D721Med (cell line): ENCODE measurements around the gene EPHA1.
"Not testable (repeated sequence)": the region's sequence is repeated elsewhere in the genome, so short reads cannot be mapped to it uniquely, and the experiment has no call there.

Experiments
- DNase-seq: peaks from one replicate; pipeline ENCODE4 v3.0.0; 2011; ENCODE audit warnings: low spot score; ENCODE audit not compliant: insufficient read length
- FAIRE-seq: peaks from 2 replicates; lab custom pipeline; 2011; peaks lifted over from hg19 to GRCh38; lab: Jason Lieb, UNC
- CTCF ChIP-seq: IDR thresholded peaks from 2 replicates; pipeline ENCODE4 v1.5.1; 2012; ENCODE audit warnings: mild to moderate bottlenecking, control low read depth; ENCODE audit not compliant: insufficient read depth; ENCODE audit errors: missing control alignments

EPHA1 gene

GRCh38 chr7:143410521-143411004, 1.9 kb upstream of the EPHA1 start:
- DNase-seq (no peak), FAIRE-seq (no peak)
- TF ChIP-seq CTCF: no peak

GRCh38 chr7:143408252-143408685, 387 bp downstream of the EPHA1 start:
- no peak for DNase-seq
- FAIRE-seq: no peak
- no peak for TF ChIP-seq CTCF

GRCh38 chr7:143407287-143408251, 1.1 kb downstream of the EPHA1 start:
- FAIRE-seq: no peak
- no peak for DNase-seq
- TF ChIP-seq CTCF: no peak

- FAIRE-seq (no peak), DNase-seq (no peak)
- TF ChIP-seq CTCF: no peak
Measured at GRCh38 chr7:143406002-143406357, 2.7 kb downstream of the EPHA1 start.

GRCh38 chr7:143405173-143406001, 3.3 kb downstream of the EPHA1 start:
- TF ChIP-seq CTCF: no peak

GRCh38 chr7:143402233-143402632, 6.4 kb downstream of the EPHA1 start:
- FAIRE-seq, DNase-seq: not testable (repeated sequence)

More at GRCh38 chr7:143405173-143406001, 3.3 kb downstream of the EPHA1 start:
- DNase-seq (no peak), FAIRE-seq (no peak)

GRCh38 chr7:143401265-143401664, 7.4 kb downstream of the EPHA1 start:
- FAIRE-seq (no peak), DNase-seq (no peak)
- no peak for TF ChIP-seq CTCF
